K562 (cell line): ENCODE results near the gene BRAP. TPM values are rescaled to one million over a fixed set of nuclear protein-coding genes. Genes with fewer than 3 reads are reported as not detected.

Experiments
- ATAC-seq: fragments of 200-7000 bp; cut with Tn5 transposase; 3 replicates; pipeline ENCODE4 v1.9.1; 2020; ENCODE audit warnings: moderate library complexity
- BruUV-seq: library from RNA; stranded (reverse); fragments of 400-500 nt; replicated peaks from 2 replicates; lab custom pipeline; 2021; lab: Mats Ljungman, UMichigan
- CTCF ChIA-PET: fragments of 300-600 bp; formaldehyde crosslinking; extraction: SDS; loops from one replicate; lab custom pipeline; 2021; ENCODE audit warnings: low intra/inter-chr PET ratio; lab: Yijun Ruan, JAX
- POLR2A ChIA-PET: fragments of 300-600, 350-650 bp; sonication (Branson Sonifier 250); formaldehyde crosslinking; extraction: SDS; loops from one replicate; lab custom pipeline; 2021; ENCODE audit warnings: antibody characterized with exemption, inconsistent platforms; lab: Yijun Ruan, JAX
- DNase-seq, 4 experiments: peaks; one replicate each; pipeline versions ENCODE4 v3.0.0 to v3.0.0-alpha.2; 2011 to 2018; ENCODE audit warnings: low spot score in 3 of 4, mixed read lengths in 3 of 4; ENCODE audit errors: extremely low read depth in 1 of 4
- FAIRE-seq: peaks from 2 replicates; lab custom pipeline; 2011; peaks lifted over from hg19 to GRCh38; lab: Jason Lieb, UNC
- H2AFZ ChIP-seq: 2 replicates; pipeline ENCODE4 v1.6.0; 2011; ENCODE audit warnings: low read depth, low read length, control low read depth, inconsistent platforms
- H3K27ac ChIP-seq: fragments of 200-600 bp; 3 replicates; pipeline ENCODE4 v1.8.0; 2011; ENCODE audit warnings: low read depth, mild to moderate bottlenecking, control low read depth, inconsistent platforms, low read length, moderate library complexity, mixed read lengths; ENCODE audit errors: extremely low read depth
- H3K27me3 ChIP-seq, 2 experiments: fragments of 300-600 bp in 1 of 2; 2 replicates in 1 of 2; 3 replicates in 1 of 2; pipeline versions ENCODE4 v1.6.0 to v1.8.0; 2011; ENCODE audit warnings: inconsistent platforms in 2 of 2, low read length in 2 of 2, mild to moderate bottlenecking in 1 of 2, mixed read lengths in 1 of 2, moderate library complexity in 1 of 2; ENCODE audit not compliant: control insufficient read depth in 2 of 2, insufficient read depth in 2 of 2
- H3K36me3 ChIP-seq: fragments of 300-600 bp; 3 replicates; pipeline ENCODE4 v1.8.0; 2011; ENCODE audit warnings: mild to moderate bottlenecking, low read length, inconsistent platforms; ENCODE audit not compliant: control insufficient read depth, insufficient read depth
- H3K4me1 ChIP-seq, 2 experiments: fragments of 200-600 bp in 1 of 2; replicated peaks in 1 of 2; 2 replicates in 1 of 2; 3 replicates in 1 of 2; pipeline versions ENCODE4 v1.5.1 to v1.8.0; 2011; ENCODE audit warnings: inconsistent platforms in 2 of 2, low read length in 2 of 2, mild to moderate bottlenecking in 1 of 2, mixed read lengths in 1 of 2, moderate library complexity in 1 of 2; ENCODE audit not compliant: control insufficient read depth in 2 of 2, insufficient read depth in 2 of 2
- H3K4me2 ChIP-seq: 2 replicates; pipeline ENCODE4 v1.6.1; 2011; ENCODE audit warnings: low read length, control low read depth, inconsistent platforms, mixed read lengths; ENCODE audit not compliant: insufficient read depth
- H3K4me3 ChIP-seq: fragments of 200-600 bp; sonication (generic), shearing (Covaris generic); 2 replicates; pipeline ENCODE4 v1.5.1; 2016; ENCODE audit warnings: control low read depth, inconsistent platforms
- H3K79me2 ChIP-seq: fragments of 200-600 bp; 3 replicates; pipeline ENCODE4 v1.8.0; 2011; ENCODE audit warnings: low read length, inconsistent platforms; ENCODE audit not compliant: control insufficient read depth, insufficient read depth
- H3K9ac ChIP-seq, 2 experiments: 2 replicates each; pipeline versions ENCODE4 v1.6.0 to v1.6.1; 2011; ENCODE audit warnings: low read depth in 2 of 2, low read length in 2 of 2, control low read depth in 1 of 2, inconsistent platforms in 1 of 2, mild to moderate bottlenecking in 1 of 2, mixed read lengths in 1 of 2; ENCODE audit not compliant: insufficient read depth in 1 of 2
- H3K9me1 ChIP-seq: one replicate; pipeline ENCODE4 v1.6.0; 2011; ENCODE audit warnings: inconsistent platforms, mild to moderate bottlenecking, low read length, moderate library complexity; ENCODE audit not compliant: control insufficient read depth, insufficient read depth
- H3K9me3 ChIP-seq: replicated peaks from 2 replicates; pipeline ENCODE4 v1.5.1; 2011; ENCODE audit warnings: low read depth, low read length, inconsistent platforms; ENCODE audit not compliant: control insufficient read depth, insufficient read depth
- H4K20me1 ChIP-seq: replicated peaks from 2 replicates; pipeline ENCODE4 v1.6.1; 2011; ENCODE audit warnings: low read length, inconsistent platforms, mixed read lengths; ENCODE audit not compliant: control insufficient read depth, insufficient read depth
- ELF1 ChIP-seq: fragments of 200-800 bp; sonication (Bioruptor generic); IDR thresholded peaks from 2 replicates; pipeline ENCODE4 v1.6.1; 2016; ENCODE audit warnings: missing genetic modification characterization, missing compliant biosample characterization
- ETV5 ChIP-seq: sonication (generic); formaldehyde crosslinking; IDR thresholded peaks from 2 replicates; pipeline ENCODE4 v1.4.0; 2020; ENCODE audit warnings: low read depth, mild to moderate bottlenecking, missing genetic modification reagents
- PYGO2 ChIP-seq: fragments of 450-650 bp; IDR thresholded peaks from 2 replicates; pipeline ENCODE4 v1.6.1; 2016; ENCODE audit warnings: mild to moderate bottlenecking, missing genetic modification characterization, moderate library complexity, missing compliant biosample characterization
- RB1 ChIP-seq: fragments of 450-650 bp; IDR thresholded peaks from 2 replicates; pipeline ENCODE4 v1.6.1; 2017; ENCODE audit warnings: low read depth, mild to moderate bottlenecking
- WGBS: fragments of 100-300 bp; shearing (Covaris generic); methylation state at CpG from one replicate; pipeline ENCODE4 v1.1.6; 2016; ENCODE audit warnings: low coverage, mixed read lengths; ENCODE audit not compliant: insufficient coverage; ENCODE audit errors: missing lambda C conversion rate; 5-methylcytosine and 5-hydroxymethylcytosine counted together
- in situ Hi-C: fragments of 300-500 bp; cut with MboI; formaldehyde crosslinking; loops from 4 replicates; pipeline ENCODE4 v1.15.0; 2018; ENCODE audit warnings: inconsistent platforms, mixed read lengths
- intact Hi-C: fragments of 100-400 bp; cut with micrococcal nuclease; formaldehyde crosslinking; loops from 2 replicates; pipeline ENCODE4 v1.14.2; 2022
- polyA plus RNA-seq, 8 experiments: library from polyadenylated mRNA; depleted of rRNA in 4 of 8; stranded (reverse) in 5 of 8; unstranded in 3 of 8; fragments of >200 nt; fragmentation: Nextera tagmentation in 2 of 8; fragmentation: Illumina TruSeq in 1 of 8; extraction: Ambion mirVana in 2 of 8; extraction: Trizol in 1 of 8; gene quantifications; 2 replicates each; pipeline versions ENCODE4 v1.2.1 to v1.2.3, GENCODE V29; 2011 to 2014; ENCODE audit warnings: inconsistent platforms in 1 of 8, missing spikeins in 1 of 8
- total RNA-seq, 7 experiments: library from RNA; depleted of rRNA in 6 of 7; stranded (reverse); fragments of >200 nt in 6 of 7; fragmentation: Illumina TruSeq in 2 of 7; extraction: Trizol in 2 of 7; gene quantifications; 2 replicates each; pipeline versions ENCODE4 v1.2.1 to v1.2.3, GENCODE V29; 2011 to 2021; ENCODE audit warnings: low replicate concordance in 1 of 7
- TF ChIP-seq, protein P1 (sequence below), 2 experiments: fragments of 450-650 bp in 1 of 2; sonication (generic) in 1 of 2; formaldehyde crosslinking in 1 of 2; IDR thresholded peaks; 2 replicates each; pipeline versions ENCODE4 v1.7.1 to v1.9.0; 2016 to 2022; ENCODE audit warnings: inconsistent platforms in 1 of 2, mild to moderate bottlenecking in 1 of 2, missing genetic modification reagents in 1 of 2
- TF ChIP-seq, protein P2 (sequence below): IDR thresholded peaks from 2 replicates; pipeline ENCODE4 v1.6.1; 2011; ENCODE audit warnings: borderline replicate concordance, low read depth, mild to moderate bottlenecking, moderate library complexity, low read length; ENCODE audit not compliant: insufficient read depth, poor library complexity, severe bottlenecking

BRAP gene
- total and polyA plus RNA-seq, 9 of the 15 experiments (the other 6 are each of a cell fraction or from before 2014, with no cell fraction given), result 2.2 to 32.6 (median 27.5) TPM

DNA sequence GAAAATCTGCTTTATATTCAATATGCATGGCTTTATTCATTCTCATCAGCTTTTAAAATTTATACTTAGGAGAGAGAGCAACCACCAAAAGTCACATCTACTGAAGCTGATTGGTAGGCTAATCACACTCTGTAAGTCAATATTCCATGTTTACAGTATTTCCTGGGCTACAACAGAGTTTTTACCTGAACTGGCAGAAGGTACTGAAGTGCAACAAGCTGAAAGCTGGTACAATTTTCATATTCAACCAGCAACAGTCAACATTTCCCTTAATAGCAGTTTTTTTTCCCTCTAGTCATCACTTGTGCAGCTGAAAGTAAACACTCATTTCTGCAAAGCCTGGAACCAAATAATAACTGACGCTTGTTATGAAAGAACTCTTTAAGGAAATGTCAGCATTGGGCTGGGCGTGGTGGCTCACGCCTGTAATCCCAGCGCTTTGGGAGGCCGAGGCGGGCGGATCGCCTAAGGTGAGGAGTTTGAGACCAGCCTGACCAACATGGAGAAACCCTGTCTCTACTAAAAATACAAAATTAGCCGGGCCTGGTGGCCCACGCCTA, 12.9 kb downstream of the BRAP start:
- DNase-seq (no peak), ATAC-seq (no peak), FAIRE-seq (no peak)
- Histone ChIP-seq H3K27ac (no peak overlapping the region), H2AFZ (no peak overlapping the region), H3K9me1 (no peaks in the 10 kb centered on the region), H3K9ac (no peak overlapping the region), H3K79me2 (no peaks in the 10 kb centered on the region), H3K36me3 (peaks cover 88% of the 10 kb centered on the region), H3K27me3 (no peaks in the 10 kb centered on the region), H3K9me3 (no peaks in the 10 kb centered on the region), H3K4me1 (no peaks in the 10 kb centered on the region), H3K4me2 (no peak overlapping the region), H3K4me3 (no peak overlapping the region), H4K20me1 (no peaks in the 10 kb centered on the region)
- WGBS, result 94% methylated on average over 10 of the region's 10 CpGs
- BruUV-seq, result no TSS peak
- intact Hi-C loops (loop anchor here (2.0 to 10.0 kb wide), 3 partner anchors 148 to 276 kb away; no protein-coding TSS in a partner anchor), in situ Hi-C loops (loop anchor here (5.0 to 10.0 kb wide), 2 partner anchors 266 to 338 kb away; partner anchors contain the start of gene SH2B3)
- POLR2A ChIA-PET, result interaction anchor here (0.6 to 1.4 kb wide), 6 partner anchors 10 to 873 kb away, joined by 3 to 4 read pairs (median 3); no protein-coding TSS in a partner anchor
- CTCF ChIA-PET, result interaction anchor here (1.1 to 1.8 kb wide), 3 partner anchors 273 to 648 kb away, joined by 6 to 18 read pairs (median 9); no protein-coding TSS in a partner anchor
- TF ChIP-seq, protein P1, sequence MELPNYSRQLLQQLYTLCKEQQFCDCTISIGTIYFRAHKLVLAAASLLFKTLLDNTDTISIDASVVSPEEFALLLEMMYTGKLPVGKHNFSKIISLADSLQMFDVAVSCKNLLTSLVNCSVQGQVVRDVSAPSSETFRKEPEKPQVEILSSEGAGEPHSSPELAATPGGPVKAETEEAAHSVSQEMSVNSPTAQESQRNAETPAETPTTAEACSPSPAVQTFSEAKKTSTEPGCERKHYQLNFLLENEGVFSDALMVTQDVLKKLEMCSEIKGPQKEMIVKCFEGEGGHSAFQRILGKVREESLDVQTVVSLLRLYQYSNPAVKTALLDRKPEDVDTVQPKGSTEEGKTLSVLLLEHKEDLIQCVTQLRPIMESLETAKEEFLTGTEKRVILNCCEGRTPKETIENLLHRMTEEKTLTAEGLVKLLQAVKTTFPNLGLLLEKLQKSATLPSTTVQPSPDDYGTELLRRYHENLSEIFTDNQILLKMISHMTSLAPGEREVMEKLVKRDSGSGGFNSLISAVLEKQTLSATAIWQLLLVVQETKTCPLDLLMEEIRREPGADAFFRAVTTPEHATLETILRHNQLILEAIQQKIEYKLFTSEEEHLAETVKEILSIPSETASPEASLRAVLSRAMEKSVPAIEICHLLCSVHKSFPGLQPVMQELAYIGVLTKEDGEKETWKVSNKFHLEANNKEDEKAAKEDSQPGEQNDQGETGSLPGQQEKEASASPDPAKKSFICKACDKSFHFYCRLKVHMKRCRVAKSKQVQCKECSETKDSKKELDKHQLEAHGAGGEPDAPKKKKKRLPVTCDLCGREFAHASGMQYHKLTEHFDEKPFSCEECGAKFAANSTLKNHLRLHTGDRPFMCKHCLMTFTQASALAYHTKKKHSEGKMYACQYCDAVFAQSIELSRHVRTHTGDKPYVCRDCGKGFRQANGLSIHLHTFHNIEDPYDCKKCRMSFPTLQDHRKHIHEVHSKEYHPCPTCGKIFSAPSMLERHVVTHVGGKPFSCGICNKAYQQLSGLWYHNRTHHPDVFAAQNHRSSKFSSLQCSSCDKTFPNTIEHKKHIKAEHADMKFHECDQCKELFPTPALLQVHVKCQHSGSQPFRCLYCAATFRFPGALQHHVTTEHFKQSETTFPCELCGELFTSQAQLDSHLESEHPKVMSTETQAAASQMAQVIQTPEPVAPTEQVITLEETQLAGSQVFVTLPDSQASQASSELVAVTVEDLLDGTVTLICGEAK (IDR thresholded peaks at IDR 0.05), result no peak
- TF ChIP-seq, protein P1 (CRISPR knock-in tag; IDR thresholded peaks at IDR 0.05), result no peak
- TF ChIP-seq, protein P2, sequence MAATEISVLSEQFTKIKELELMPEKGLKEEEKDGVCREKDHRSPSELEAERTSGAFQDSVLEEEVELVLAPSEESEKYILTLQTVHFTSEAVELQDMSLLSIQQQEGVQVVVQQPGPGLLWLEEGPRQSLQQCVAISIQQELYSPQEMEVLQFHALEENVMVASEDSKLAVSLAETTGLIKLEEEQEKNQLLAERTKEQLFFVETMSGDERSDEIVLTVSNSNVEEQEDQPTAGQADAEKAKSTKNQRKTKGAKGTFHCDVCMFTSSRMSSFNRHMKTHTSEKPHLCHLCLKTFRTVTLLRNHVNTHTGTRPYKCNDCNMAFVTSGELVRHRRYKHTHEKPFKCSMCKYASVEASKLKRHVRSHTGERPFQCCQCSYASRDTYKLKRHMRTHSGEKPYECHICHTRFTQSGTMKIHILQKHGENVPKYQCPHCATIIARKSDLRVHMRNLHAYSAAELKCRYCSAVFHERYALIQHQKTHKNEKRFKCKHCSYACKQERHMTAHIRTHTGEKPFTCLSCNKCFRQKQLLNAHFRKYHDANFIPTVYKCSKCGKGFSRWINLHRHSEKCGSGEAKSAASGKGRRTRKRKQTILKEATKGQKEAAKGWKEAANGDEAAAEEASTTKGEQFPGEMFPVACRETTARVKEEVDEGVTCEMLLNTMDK, result no peak
- no peak for TF ChIP-seq ELF1 (tag)
- TF ChIP-seq PYGO2 (tag), result no peak
- TF ChIP-seq ETV5 (CRISPR knock-in tag), result no peak
- no peak for TF ChIP-seq RB1
